Astrocyte of the spinal cord (primary cell): Measurements from ENCODE around the gene SNX20.

ENCODE experiments used
- DNase-seq: peaks from one replicate; pipeline ENCODE4 v3.0.0; 2011; ENCODE audit warnings: low read depth, low spot score
- H3K4me3 ChIP-seq: 2 replicates; pipeline ENCODE4 v1.5.1; 2011; ENCODE audit warnings: low read depth, mild to moderate bottlenecking, low read length, moderate library complexity
- CTCF ChIP-seq: IDR thresholded peaks from 2 replicates; pipeline ENCODE4 v1.5.1; 2012; ENCODE audit warnings: low read depth, mild to moderate bottlenecking, low read length, inconsistent platforms
- in situ Hi-C: cut with HindIII; loops from 2 replicates; pipeline ENCODE4 v1.10.0; 2017; ENCODE audit warnings: low sequenced_read_pairs

Gene SNX20

GRCh38 chr16:50631249-50631984, 49.7 kb downstream of the SNX20 start:
- no peak for TF ChIP-seq CTCF
- DNase-seq: no peak
- in situ Hi-C loops: no loop called here

DNA sequence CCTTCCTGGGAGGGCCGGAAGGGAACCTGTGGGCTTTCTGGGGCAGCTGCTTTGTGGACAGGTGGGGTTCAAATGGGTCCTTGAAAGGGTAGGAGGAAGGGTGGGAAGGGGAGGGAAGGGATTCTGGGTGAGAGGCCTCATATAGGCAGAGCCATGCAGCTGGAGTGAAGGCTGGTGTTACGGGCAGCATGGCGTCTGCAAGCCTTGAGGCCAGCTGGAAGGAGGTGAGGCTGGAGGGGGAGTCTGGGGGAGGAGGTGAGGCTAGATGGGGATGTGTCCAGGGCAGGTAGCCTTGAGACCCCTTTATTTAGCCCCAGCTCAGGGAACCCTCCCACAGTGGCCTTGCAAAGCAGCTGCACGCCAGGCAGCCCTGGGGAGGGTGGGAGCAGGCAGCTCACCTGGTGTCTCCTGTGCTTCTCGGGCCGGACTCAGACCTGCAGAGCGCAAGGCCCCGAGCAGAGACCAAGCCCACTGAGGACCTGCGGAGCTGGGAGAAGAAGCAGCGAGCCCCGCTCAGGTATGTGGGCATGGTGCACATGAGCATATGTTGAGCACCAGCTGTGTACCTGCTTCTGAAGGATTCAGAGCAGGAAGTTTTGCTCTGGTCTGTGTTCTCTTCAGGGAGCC, 50.6 kb downstream of the SNX20 start:
- no peak for DNase-seq
- no peak overlapping the region for H3K4me3 ChIP-seq
- no peak for TF ChIP-seq CTCF
- in situ Hi-C loops: no loop called here

More at GRCh38 chr16:50631249-50631984, 49.7 kb downstream of the SNX20 start:
- H3K4me3 ChIP-seq: no peak overlapping the region

DNA sequence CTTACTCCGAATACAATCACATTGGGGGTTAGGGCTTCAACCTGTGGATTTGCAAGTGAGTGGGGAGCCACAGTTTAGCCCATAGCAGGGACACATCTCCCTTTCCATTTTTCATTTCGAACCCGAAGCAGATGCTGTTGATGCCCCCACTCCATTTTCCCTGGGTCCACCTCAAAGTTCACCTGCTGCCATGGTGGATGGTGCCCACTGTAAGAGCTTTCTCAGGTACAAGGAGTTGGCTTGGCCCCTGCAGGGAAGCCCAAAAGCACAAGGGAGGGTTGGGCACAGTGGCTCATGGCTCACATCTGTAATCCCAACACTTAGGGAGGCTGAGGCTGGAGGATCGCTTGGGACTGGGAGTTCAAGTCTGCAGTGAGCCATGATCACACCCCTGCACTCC, 51.8 kb downstream of the SNX20 start:
- no peak for DNase-seq
- H3K4me3 ChIP-seq: no peak overlapping the region
- in situ Hi-C loops: no loop called here
- TF ChIP-seq CTCF: no peak

DNA sequence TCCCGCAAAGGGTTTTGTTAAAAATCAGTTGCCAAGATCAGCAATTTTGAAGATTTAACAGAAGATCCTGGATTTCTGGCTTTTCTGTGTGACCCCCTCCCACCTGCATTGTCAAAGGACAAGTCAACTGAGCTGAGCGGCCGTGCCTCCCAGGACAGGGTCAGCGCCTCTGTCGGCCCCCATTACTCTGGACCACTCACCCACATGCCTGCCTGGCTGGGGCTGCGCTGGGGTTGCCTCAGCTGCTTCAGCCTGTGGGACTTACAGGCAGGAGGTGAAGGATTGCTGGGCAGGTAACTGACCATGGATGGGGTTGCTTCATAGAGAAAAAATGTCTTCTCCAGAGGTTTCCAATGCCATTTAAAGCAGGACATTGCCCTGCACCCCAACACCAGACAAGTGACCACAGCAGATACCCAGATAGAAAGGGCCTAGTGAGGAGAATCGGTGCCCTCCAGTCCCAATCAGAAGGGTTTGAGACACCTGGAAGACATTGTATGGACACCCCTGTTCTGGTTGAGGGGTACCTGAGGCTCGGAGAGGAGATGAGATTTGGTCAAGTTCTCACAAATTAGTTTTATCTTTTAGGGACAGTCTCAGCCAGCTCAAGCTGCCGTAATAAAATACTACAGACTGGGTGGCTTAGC, 52.8 kb downstream of the SNX20 start:
- no peak for DNase-seq
- no peak overlapping the region for H3K4me3 ChIP-seq
- no peak for TF ChIP-seq CTCF
- in situ Hi-C loops: no loop called here

- no peak overlapping the region for H3K4me3 ChIP-seq
- DNase-seq: no peak
- in situ Hi-C loops: no loop called here
- TF ChIP-seq CTCF: peak; percentile 35
Observed at GRCh38 chr16:50627419-50627818, 53.7 kb downstream of the SNX20 start.

- TF ChIP-seq CTCF: no peak
- no peak overlapping the region for H3K4me3 ChIP-seq
- in situ Hi-C loops: no loop called here
- no peak for DNase-seq
Observed at GRCh38 chr16:50626868-50627267, 54.2 kb downstream of the SNX20 start.
